Measurements from ENCODE around the gene NXPE3. TPM values are rescaled to one million over a fixed set of nuclear protein-coding genes. Genes with fewer than 3 reads are reported as not detected.

Gene NXPE3
- total RNA-seq, 2 experiments from 2014 or later, result 16.7 to 64.3 TPM

GRCh38 chr3:101876142-101876541 lies 97.1 kb downstream of the NXPE3 start:
- DNase-seq (ENCODE audit: low spot score), result no peak
- Histone ChIP-seq H2AFZ (ENCODE audit: low read length) (0 out of 2 replicates have a peak overlapping the region, but pooled peaks have one; percentile 18), H3K4me1 (ENCODE audit: insufficient read depth, low read length, poor library complexity, severe bottlenecking) (peaks cover 11% of the 10 kb centered on the region), H3K4me3 (ENCODE audit: low read depth, low read length, poor library complexity, severe bottlenecking) (no peak overlapping the region), H4K20me1 (ENCODE audit: insufficient read depth, low read length) (no peaks in the 10 kb centered on the region), H3K79me2 (ENCODE audit: insufficient read depth, low read depth, low read length) (no peaks in the 10 kb centered on the region), H3K9me3 (ENCODE audit: low read length) (no peaks in the 10 kb centered on the region), H3K9me2 (ENCODE audit: insufficient read depth, low read length) (no peaks in the 10 kb centered on the region), H3K27ac (ENCODE audit: low read depth, low read length, poor library complexity, severe bottlenecking) (no peak overlapping the region), H3K4me2 (ENCODE audit: low read length) (no peak overlapping the region), H3K36me3 (ENCODE audit: insufficient read depth, low read length) (no peaks in the 10 kb centered on the region)
- ChIA-PET POLR2A (interaction anchor here (0.5 to 1.6 kb wide), 7 partner anchors 11 to 341 kb away, joined by 3 to 5 read pairs (median 3); no protein-coding TSS in a partner anchor), CTCF (ENCODE audit: unreplicated experiment) (interaction anchor here (0.9 kb wide), 1 partner anchor 16 kb away, joined by 3 read pairs; no protein-coding TSS in a partner anchor)
- no peak for TF ChIP-seq EZH2phosphoT487 (IDR thresholded peaks at IDR 0.05; ENCODE audit: borderline replicate concordance, low read depth, low read length)
- TF ChIP-seq, protein P1, sequence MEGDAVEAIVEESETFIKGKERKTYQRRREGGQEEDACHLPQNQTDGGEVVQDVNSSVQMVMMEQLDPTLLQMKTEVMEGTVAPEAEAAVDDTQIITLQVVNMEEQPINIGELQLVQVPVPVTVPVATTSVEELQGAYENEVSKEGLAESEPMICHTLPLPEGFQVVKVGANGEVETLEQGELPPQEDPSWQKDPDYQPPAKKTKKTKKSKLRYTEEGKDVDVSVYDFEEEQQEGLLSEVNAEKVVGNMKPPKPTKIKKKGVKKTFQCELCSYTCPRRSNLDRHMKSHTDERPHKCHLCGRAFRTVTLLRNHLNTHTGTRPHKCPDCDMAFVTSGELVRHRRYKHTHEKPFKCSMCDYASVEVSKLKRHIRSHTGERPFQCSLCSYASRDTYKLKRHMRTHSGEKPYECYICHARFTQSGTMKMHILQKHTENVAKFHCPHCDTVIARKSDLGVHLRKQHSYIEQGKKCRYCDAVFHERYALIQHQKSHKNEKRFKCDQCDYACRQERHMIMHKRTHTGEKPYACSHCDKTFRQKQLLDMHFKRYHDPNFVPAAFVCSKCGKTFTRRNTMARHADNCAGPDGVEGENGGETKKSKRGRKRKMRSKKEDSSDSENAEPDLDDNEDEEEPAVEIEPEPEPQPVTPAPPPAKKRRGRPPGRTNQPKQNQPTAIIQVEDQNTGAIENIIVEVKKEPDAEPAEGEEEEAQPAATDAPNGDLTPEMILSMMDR (conservative IDR thresholded peaks at IDR 0.05; ENCODE audit: low read length), result no peak
- intact Hi-C loops (cut with micrococcal nuclease; ENCODE audit: unreplicated experiment), result no loop called here
- no TSS peak for BruUV-seq (replicated peaks)

Other genes starting within 250 kb of the NXPE3 start
- 23.6 and 26.5 TPM in 2 replicates for gene TRMT10C, start 217.3 kb upstream of the NXPE3 start, total RNA-seq (2014; rRNA removed; shearing (Covaris generic))
- gene TRMT10C, start 217.3 kb upstream of the NXPE3 start, total RNA-seq (2022), result 25.6 and 29.1 TPM in 2 replicates
- gene PCNP, start 205.0 kb upstream of the NXPE3 start, total RNA-seq (2014; rRNA removed; shearing (Covaris generic)), result 49.2 and 63.3 TPM in 2 replicates
- 153 and 162 TPM in 2 replicates for gene PCNP, start 205.0 kb upstream of the NXPE3 start, total RNA-seq (2022)
- 21.8 and 26.8 TPM in 2 replicates for gene ZBTB11, start 102.1 kb upstream of the NXPE3 start, total RNA-seq (2014; rRNA removed; shearing (Covaris generic))
- gene ZBTB11, start 102.1 kb upstream of the NXPE3 start, total RNA-seq (2022), result 21.5 and 24.4 TPM in 2 replicates
- 2,111 and 2,631 TPM in 2 replicates for gene RPL24, start 92.5 kb upstream of the NXPE3 start, total RNA-seq (2014; rRNA removed; shearing (Covaris generic))
- 1,335 and 1,380 TPM in 2 replicates for gene RPL24, start 92.5 kb upstream of the NXPE3 start, total RNA-seq (2022)
- gene CEP97, start 54.6 kb upstream of the NXPE3 start, total RNA-seq (2014; rRNA removed; shearing (Covaris generic)), result 25.3 and 27.3 TPM in 2 replicates
- 43.5 and 46.7 TPM in 2 replicates for gene CEP97, start 54.6 kb upstream of the NXPE3 start, total RNA-seq (2022)
- gene NFKBIZ, start 70.3 kb downstream of the NXPE3 start, total RNA-seq (2014; rRNA removed; shearing (Covaris generic)), result 11.8 and 14.1 TPM in 2 replicates
- gene NFKBIZ, start 70.3 kb downstream of the NXPE3 start, total RNA-seq (2022), result 26.6 and 33.3 TPM in 2 replicates